ENCODE results near the gene RPN1.
"Not testable (repeated sequence)": the region's sequence is repeated elsewhere in the genome, so short reads cannot be mapped to it uniquely, and the experiment has no call there.

Gene RPN1

GRCh38 chr3:128609294-128609693 lies 41.3 kb downstream of the RPN1 start:
- no peak for DNase-seq (ENCODE audit: low read depth)

GRCh38 chr3:128607710-128608048 lies 42.9 kb downstream of the RPN1 start:
- no peak for DNase-seq (ENCODE audit: low read depth)

- no peak for DNase-seq (ENCODE audit: low read depth)
Observed at GRCh38 chr3:128606094-128606493, 44.5 kb downstream of the RPN1 start.

GRCh38 chr3:128605091-128606046 lies 45.2 kb downstream of the RPN1 start:
- no peak for DNase-seq (ENCODE audit: low read depth)

- no peak for DNase-seq (ENCODE audit: low read depth)
Observed at GRCh38 chr3:128603811-128604775, 46.5 kb downstream of the RPN1 start.

GRCh38 chr3:128603313-128603712 lies 47.3 kb downstream of the RPN1 start:
- no peak for DNase-seq (ENCODE audit: low read depth)

GRCh38 chr3:128598884-128599664 lies 51.5 kb downstream of the RPN1 start:
- DNase-seq (ENCODE audit: low read depth): no peak

GRCh38 chr3:128597900-128598299 lies 52.7 kb downstream of the RPN1 start:
- no peak for DNase-seq (ENCODE audit: low read depth)

GRCh38 chr3:128592864-128593263 lies 57.8 kb downstream of the RPN1 start:
- DNase-seq (ENCODE audit: low read depth): no peak

GRCh38 chr3:128591738-128592426 lies 58.7 kb downstream of the RPN1 start:
- no peak for DNase-seq (ENCODE audit: low read depth)

- no peak for DNase-seq (ENCODE audit: low read depth)
Observed at GRCh38 chr3:128590948-128591347, 59.7 kb downstream of the RPN1 start.

- DNase-seq (ENCODE audit: low read depth): not testable (repeated sequence)
Observed at GRCh38 chr3:128589985-128590384, 60.6 kb downstream of the RPN1 start.

- no peak for DNase-seq (ENCODE audit: low read depth)
Observed at GRCh38 chr3:128588147-128588546, 62.5 kb downstream of the RPN1 start.

- DNase-seq (ENCODE audit: low read depth): no peak
Observed at GRCh38 chr3:128587391-128587790, 63.2 kb downstream of the RPN1 start.

- not testable (repeated sequence) for DNase-seq (ENCODE audit: low read depth)
Observed at GRCh38 chr3:128586932-128587331, 63.7 kb downstream of the RPN1 start.

GRCh38 chr3:128586391-128586790 lies 64.2 kb downstream of the RPN1 start:
- not testable (repeated sequence) for DNase-seq (ENCODE audit: low read depth)

GRCh38 chr3:128585974-128586373 lies 64.6 kb downstream of the RPN1 start:
- no peak for DNase-seq (ENCODE audit: low read depth)

GRCh38 chr3:128585189-128585588 lies 65.4 kb downstream of the RPN1 start:
- DNase-seq (ENCODE audit: low read depth): no peak

GRCh38 chr3:128584412-128585020 lies 66.1 kb downstream of the RPN1 start:
- DNase-seq (ENCODE audit: low read depth): no peak

- no peak for DNase-seq (ENCODE audit: low read depth)
Observed at GRCh38 chr3:128581566-128581965, 69.1 kb downstream of the RPN1 start.

GRCh38 chr3:128579927-128580326 lies 70.7 kb downstream of the RPN1 start:
- no peak for DNase-seq (ENCODE audit: low read depth)

Data from stimulated activated CD8-positive, alpha-beta memory T cell treated with anti-CD3 and anti-CD28 coated beads, Interleukin-12 subunit alpha, Interleukin-12 subunit beta, amount 100 ng/mL, for 1 hour (primary cell).